ENCODE results near the gene ARHGEF39.

DNA sequence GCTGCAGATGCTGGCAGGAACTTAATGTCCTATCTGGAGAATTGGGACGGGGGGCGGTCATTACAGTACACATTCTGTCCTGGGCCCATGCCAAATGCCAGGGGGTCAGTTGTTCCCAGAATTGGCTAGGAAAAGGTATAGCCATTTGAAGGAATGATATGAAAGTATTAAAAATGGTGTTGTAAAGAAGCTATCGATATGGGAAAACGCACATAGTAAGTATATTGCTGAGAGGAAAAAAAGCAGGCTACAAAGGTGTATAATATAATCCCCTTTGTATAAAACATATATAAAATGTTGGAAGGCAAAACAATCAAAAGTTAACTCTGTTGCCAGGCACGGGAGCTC, 450 bp upstream of the ARHGEF39 start:
- TF ChIP-seq, protein P1, sequence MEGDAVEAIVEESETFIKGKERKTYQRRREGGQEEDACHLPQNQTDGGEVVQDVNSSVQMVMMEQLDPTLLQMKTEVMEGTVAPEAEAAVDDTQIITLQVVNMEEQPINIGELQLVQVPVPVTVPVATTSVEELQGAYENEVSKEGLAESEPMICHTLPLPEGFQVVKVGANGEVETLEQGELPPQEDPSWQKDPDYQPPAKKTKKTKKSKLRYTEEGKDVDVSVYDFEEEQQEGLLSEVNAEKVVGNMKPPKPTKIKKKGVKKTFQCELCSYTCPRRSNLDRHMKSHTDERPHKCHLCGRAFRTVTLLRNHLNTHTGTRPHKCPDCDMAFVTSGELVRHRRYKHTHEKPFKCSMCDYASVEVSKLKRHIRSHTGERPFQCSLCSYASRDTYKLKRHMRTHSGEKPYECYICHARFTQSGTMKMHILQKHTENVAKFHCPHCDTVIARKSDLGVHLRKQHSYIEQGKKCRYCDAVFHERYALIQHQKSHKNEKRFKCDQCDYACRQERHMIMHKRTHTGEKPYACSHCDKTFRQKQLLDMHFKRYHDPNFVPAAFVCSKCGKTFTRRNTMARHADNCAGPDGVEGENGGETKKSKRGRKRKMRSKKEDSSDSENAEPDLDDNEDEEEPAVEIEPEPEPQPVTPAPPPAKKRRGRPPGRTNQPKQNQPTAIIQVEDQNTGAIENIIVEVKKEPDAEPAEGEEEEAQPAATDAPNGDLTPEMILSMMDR (IDR thresholded peaks at IDR 0.05) = no peak
- TF ChIP-seq POLR2A (IDR thresholded peaks at IDR 0.05) = no peak
